ENCODE measurements around the gene DRAM1. TPM values are rescaled to one million over a fixed set of nuclear protein-coding genes. Genes with fewer than 3 reads are reported as not detected.

The DRAM1 gene
- total and polyA plus RNA-seq, 10 of the 15 experiments (the other 5 are each of a cell fraction or from before 2014, with no cell fraction given): 22.4 to 91.5 (median 41.4) TPM

GRCh38 chr12:101954113-101954512, 76.7 kb downstream of the DRAM1 start (continued):
- no peak for TF ChIP-seq SKIL (IDR thresholded peaks at IDR 0.05; ENCODE audit: low read depth, poor library complexity, severe bottlenecking)
- TF ChIP-seq IKZF1 (conservative IDR thresholded peaks at IDR 0.05): no peak
- no peak for TF ChIP-seq ATF3 (IDR thresholded peaks at IDR 0.05; ENCODE audit: borderline replicate concordance, extremely low read depth, low read depth, low read length)
- TF ChIP-seq IRF4 (IDR thresholded peaks at IDR 0.05; ENCODE audit: low read depth, low read length): no peak
- no peak for TF ChIP-seq HCFC1 (IDR thresholded peaks at IDR 0.05; ENCODE audit: low read length)
- TF ChIP-seq GATAD2B (conservative IDR thresholded peaks at IDR 0.05; ENCODE audit: low read depth): no peak
- TF ChIP-seq ZNF384 (IDR thresholded peaks at IDR 0.05; ENCODE audit: borderline replicate concordance, low read depth, low read length): no peak

GRCh38 chr12:101954676-101955075, 77.3 kb downstream of the DRAM1 start:
- 100% methylated on average over 1 of the region's 1 CpG for WGBS (ENCODE audit: insufficient coverage, insufficient replicate concordance, low lambda C conversion rate, missing lambda C conversion rate)
- no peak for ATAC-seq
- CTCF ChIA-PET: interaction anchor here (1.6 to 2.0 kb wide), 3 partner anchors 10 to 145 kb away, joined by 4 to 6 read pairs (median 5); no protein-coding TSS in a partner anchor
- peaks cover 6% of the 10 kb centered on the region; the same call in 1 of the 2 replicates for H3K4me1 ChIP-seq (ENCODE audit: control insufficient read depth, insufficient read depth, low read length)
- no peak overlapping the region for H2AFZ ChIP-seq (ENCODE audit: control insufficient read depth, low read depth, low read length)
- H3K9me3 ChIP-seq (replicated peaks; ENCODE audit: control insufficient read depth, insufficient read depth, low read length): peaks cover 6% of the 10 kb centered on the region; the same call in 2 of the 3 replicates
- no peak overlapping the region for H3K9ac ChIP-seq (ENCODE audit: control insufficient read depth, insufficient read depth, low read length)
- POLR2A ChIA-PET: interaction anchor here (0.5 kb wide), 1 partner anchor 10 kb away, joined by 3 read pairs; no protein-coding TSS in a partner anchor
- peaks cover 26% of the 10 kb centered on the region for H3K79me2 ChIP-seq (ENCODE audit: control insufficient read depth, insufficient read depth, low read length)
- no peak overlapping the region for H3K27ac ChIP-seq (ENCODE audit: control insufficient read depth, insufficient read depth)
- H3K4me2 ChIP-seq (ENCODE audit: control insufficient read depth, insufficient read depth): no peak overlapping the region
- in situ Hi-C loops (cut with MboI) (no loop called here), intact Hi-C loops (cut with micrococcal nuclease; ENCODE audit: unreplicated experiment) (no loop called here)
- H3K4me3 ChIP-seq: no peak overlapping the region
- H3K36me3 ChIP-seq (ENCODE audit: control insufficient read depth in 2 of 2, insufficient read depth in 2 of 2, low read length in 1 of 2): peaks cover 1 to 20% of the 10 kb centered on the region in 2 experiments
- BruUV-seq (replicated peaks): no TSS peak
- no peak for DNase-seq (ENCODE audit: low read depth, low spot score)
- no peak for FAIRE-seq
- no peaks in the 10 kb centered on the region for H4K20me1 ChIP-seq (ENCODE audit: control insufficient read depth, insufficient read depth)
- RAD21 ChIA-PET (ENCODE audit: unreplicated experiment): interaction anchor here (1.1 kb wide), 1 partner anchor 10 kb away, joined by 3 read pairs; no protein-coding TSS in a partner anchor
- no peaks in the 10 kb centered on the region for H3K27me3 ChIP-seq (replicated peaks in 1 of 2; ENCODE audit: control insufficient read depth in 2 of 2, insufficient read depth in 2 of 2, low read length in 1 of 2)
- SMC1A ChIA-PET (ENCODE audit: uncharacterized antibody, unreplicated experiment): interaction anchor here (2.3 kb wide), 1 partner anchor 10 kb away, joined by 7 read pairs; no protein-coding TSS in a partner anchor
- TF ChIP-seq HDAC6 (IDR thresholded peaks at IDR 0.05; ENCODE audit: unreplicated experiment): no peak
- no peak for TF ChIP-seq NFYB (IDR thresholded peaks at IDR 0.05; ENCODE audit: insufficient read depth, low read depth, low read length)
- TF ChIP-seq SMAD1 (IDR thresholded peaks at IDR 0.05; ENCODE audit: low read depth, partially characterized antibody): no peak
- TF ChIP-seq FOS (IDR thresholded peaks at IDR 0.05; ENCODE audit: borderline replicate concordance, extremely low read depth, insufficient read length): no peak
- TF ChIP-seq HCFC1 (IDR thresholded peaks at IDR 0.05; ENCODE audit: low read length): no peak
- no peak for TF ChIP-seq POLR2AphosphoS5 (IDR thresholded peaks at IDR 0.05; ENCODE audit: low read length)
- TF ChIP-seq USF2 (IDR thresholded peaks at IDR 0.05; ENCODE audit: borderline replicate concordance, low read depth, low read length): no peak
- TF ChIP-seq RCOR1 (conservative IDR thresholded peaks at IDR 0.05; ENCODE audit: low read depth, low read length): no peak
- TF ChIP-seq NBN (IDR thresholded peaks at IDR 0.05): no peak
- TF ChIP-seq POU2F2 (IDR thresholded peaks at IDR 0.05; ENCODE audit: borderline replicate concordance, low read depth, low read length): no peak
- TF ChIP-seq PML (IDR thresholded peaks at IDR 0.05; ENCODE audit: low read length): no peak
- TF ChIP-seq POLR2AphosphoS2 (IDR thresholded peaks at IDR 0.05; ENCODE audit: low read depth, low read length): no peak
